BJ (cell line): ENCODE data around the gene DTHD1. TPM values are rescaled to one million over a fixed set of nuclear protein-coding genes. Genes with fewer than 3 reads are reported as not detected.

ENCODE experiments used
- CTCF ChIA-PET: fragments of 350-600 bp; formaldehyde crosslinking; extraction: SDS; loops from one replicate; lab custom pipeline; 2021; ENCODE audit warnings: antibody characterized with exemption, inconsistent platforms; lab: Yijun Ruan, JAX
- POLR2A ChIA-PET: fragments of 300-600 bp; sonication (Branson Sonifier 250); formaldehyde crosslinking; extraction: SDS; loops from one replicate; lab custom pipeline; 2021; ENCODE audit warnings: antibody characterized with exemption; lab: Charles Lee
- DNase-seq: peaks from one replicate; pipeline ENCODE4 v3.0.0-alpha.2; 2011; ENCODE audit warnings: low read depth
- H3K27me3 ChIP-seq: 2 replicates; pipeline ENCODE4 v1.6.0; 2011; ENCODE audit warnings: low read length; ENCODE audit not compliant: control insufficient read depth, insufficient read depth
- H3K36me3 ChIP-seq: 2 replicates; pipeline ENCODE4 v1.5.1; 2011; ENCODE audit warnings: low read length; ENCODE audit not compliant: control insufficient read depth, insufficient read depth
- H3K4me3 ChIP-seq: 2 replicates; pipeline ENCODE4 v1.5.1; 2011; ENCODE audit warnings: low read depth, mild to moderate bottlenecking, control low read depth, low read length
- polyA plus RNA-seq: library from polyadenylated mRNA; depleted of rRNA; stranded (reverse); fragments of >200 nt; gene quantifications from 2 replicates; pipeline ENCODE4 v1.2.3, GENCODE V29; 2011
- TF ChIP-seq, protein P1 (sequence below): IDR thresholded peaks from 2 replicates; pipeline ENCODE4 v1.5.1; 2011; ENCODE audit warnings: low read depth, mild to moderate bottlenecking, control low read depth, inconsistent platforms, low read length, moderate library complexity; ENCODE audit not compliant: insufficient read depth

Gene DTHD1
- polyA plus RNA-seq, 1 experiment: not detected

DNA sequence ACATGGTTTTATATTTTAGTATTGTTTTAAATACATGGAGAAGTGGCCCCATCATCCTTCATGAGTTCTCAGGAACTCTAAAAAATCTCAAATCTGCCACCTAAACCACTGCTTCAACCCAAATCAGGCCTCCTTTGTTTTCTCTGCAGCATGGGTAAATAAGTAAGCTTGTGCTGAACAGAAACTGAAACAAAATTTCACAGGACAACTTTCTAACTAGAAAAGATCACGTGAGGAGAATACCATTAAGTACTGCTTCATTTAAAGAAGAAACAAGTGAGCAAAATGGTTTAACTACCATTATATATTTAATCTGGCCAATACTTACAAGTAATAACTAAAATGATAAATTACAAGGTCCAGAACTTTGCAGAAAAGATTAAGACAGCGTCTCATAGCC is 39.6 kb upstream of the DTHD1 start:
- POLR2A ChIA-PET: no interaction called here
- TF ChIP-seq, protein P1, sequence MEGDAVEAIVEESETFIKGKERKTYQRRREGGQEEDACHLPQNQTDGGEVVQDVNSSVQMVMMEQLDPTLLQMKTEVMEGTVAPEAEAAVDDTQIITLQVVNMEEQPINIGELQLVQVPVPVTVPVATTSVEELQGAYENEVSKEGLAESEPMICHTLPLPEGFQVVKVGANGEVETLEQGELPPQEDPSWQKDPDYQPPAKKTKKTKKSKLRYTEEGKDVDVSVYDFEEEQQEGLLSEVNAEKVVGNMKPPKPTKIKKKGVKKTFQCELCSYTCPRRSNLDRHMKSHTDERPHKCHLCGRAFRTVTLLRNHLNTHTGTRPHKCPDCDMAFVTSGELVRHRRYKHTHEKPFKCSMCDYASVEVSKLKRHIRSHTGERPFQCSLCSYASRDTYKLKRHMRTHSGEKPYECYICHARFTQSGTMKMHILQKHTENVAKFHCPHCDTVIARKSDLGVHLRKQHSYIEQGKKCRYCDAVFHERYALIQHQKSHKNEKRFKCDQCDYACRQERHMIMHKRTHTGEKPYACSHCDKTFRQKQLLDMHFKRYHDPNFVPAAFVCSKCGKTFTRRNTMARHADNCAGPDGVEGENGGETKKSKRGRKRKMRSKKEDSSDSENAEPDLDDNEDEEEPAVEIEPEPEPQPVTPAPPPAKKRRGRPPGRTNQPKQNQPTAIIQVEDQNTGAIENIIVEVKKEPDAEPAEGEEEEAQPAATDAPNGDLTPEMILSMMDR: no peak
- CTCF ChIA-PET: no interaction called here

DNA sequence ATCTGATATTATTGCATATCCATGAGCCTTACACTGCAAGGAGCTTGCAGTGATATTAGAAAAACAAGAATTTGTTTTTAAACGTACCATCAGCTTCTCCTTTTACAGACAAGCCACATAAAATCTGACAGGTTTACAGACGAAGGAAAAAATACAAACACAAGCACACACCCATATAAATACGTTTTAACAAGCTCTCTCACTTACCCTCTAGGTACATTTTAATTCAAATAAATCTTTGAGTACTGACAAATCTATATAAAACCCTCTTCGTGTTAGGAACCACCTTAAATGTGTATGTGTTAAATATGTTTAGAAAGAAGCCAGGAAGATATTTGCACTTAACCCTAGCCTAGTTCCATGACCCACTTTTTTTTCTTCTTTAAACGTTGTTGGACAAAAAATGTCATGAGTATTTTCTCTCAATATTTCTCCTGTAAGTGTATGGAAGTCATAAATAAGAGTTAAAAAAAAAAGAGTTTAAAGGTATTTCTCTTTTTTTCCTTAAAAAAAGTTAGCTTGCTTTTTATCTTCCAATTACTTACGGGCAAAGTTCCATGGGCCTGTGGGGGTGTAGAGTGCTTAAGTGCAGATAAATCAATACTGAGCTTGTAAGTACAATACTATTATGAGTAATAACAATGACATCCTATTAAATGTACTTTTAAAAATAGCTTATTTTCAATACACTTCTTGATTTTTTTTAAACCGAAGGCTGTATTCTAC is 38.6 kb upstream of the DTHD1 start:
- Histone ChIP-seq H3K4me3 (no peak overlapping the region), H3K36me3 (no peaks in the 10 kb centered on the region), H3K27me3 (no peaks in the 10 kb centered on the region)
- DNase-seq: no peak
- CTCF ChIA-PET: no interaction called here
- TF ChIP-seq, protein P1: no peak
- POLR2A ChIA-PET: no interaction called here

More for the DNA sequence above, 39.6 kb upstream of the DTHD1 start:
- no peak for DNase-seq
- Histone ChIP-seq H3K36me3 (no peaks in the 10 kb centered on the region), H3K4me3 (no peak overlapping the region), H3K27me3 (no peaks in the 10 kb centered on the region)

DNA sequence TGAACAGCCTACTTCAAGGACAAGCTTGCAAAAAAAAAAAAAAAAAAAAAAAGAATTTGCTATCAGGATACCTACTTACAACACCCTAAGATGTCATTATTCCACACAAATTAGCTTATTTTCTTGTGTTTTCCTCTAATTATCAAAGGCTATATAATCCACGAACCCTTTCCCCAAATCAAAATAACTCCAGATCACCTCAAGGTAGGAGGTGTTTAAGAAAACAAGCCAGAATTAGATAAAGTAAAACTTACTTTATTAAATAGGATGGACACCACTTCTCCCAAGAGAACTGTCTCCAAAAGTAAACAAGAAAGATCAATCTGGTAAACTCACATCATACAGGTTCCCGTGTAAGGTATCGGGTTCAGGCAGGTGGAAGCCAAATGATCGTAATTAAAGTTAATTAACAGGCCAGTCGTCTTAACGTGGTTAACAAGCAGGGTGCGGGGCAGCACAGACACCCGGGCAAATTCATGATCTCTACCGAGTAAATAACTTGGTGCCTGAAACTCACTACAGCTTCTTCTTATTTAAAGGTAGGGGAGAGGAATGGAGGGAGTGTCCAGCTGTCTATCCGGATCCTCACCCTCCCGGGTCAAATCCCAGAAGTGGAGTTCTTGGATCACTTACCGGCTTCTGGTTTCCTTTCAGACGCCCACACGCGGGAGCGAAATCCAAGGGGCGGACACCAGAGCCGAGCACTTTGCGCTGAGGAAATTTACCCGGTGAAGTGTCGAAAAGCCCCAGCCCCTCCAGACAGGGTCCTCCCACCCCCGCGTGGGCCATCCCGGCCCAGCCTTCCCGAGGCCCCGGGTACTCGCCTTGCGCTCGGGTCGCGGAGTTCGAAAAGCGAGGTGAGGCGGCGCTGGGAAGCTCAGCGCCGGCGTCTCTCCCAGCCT is 37.8 kb upstream of the DTHD1 start:
- TF ChIP-seq, protein P1: no peak
- ChIA-PET POLR2A (no interaction called here), CTCF (no interaction called here)
- Histone ChIP-seq H3K36me3 (no peaks in the 10 kb centered on the region), H3K27me3 (no peaks in the 10 kb centered on the region), H3K4me3 (peak overlapping the region; percentile 18)
- DNase-seq: no peak

DNA sequence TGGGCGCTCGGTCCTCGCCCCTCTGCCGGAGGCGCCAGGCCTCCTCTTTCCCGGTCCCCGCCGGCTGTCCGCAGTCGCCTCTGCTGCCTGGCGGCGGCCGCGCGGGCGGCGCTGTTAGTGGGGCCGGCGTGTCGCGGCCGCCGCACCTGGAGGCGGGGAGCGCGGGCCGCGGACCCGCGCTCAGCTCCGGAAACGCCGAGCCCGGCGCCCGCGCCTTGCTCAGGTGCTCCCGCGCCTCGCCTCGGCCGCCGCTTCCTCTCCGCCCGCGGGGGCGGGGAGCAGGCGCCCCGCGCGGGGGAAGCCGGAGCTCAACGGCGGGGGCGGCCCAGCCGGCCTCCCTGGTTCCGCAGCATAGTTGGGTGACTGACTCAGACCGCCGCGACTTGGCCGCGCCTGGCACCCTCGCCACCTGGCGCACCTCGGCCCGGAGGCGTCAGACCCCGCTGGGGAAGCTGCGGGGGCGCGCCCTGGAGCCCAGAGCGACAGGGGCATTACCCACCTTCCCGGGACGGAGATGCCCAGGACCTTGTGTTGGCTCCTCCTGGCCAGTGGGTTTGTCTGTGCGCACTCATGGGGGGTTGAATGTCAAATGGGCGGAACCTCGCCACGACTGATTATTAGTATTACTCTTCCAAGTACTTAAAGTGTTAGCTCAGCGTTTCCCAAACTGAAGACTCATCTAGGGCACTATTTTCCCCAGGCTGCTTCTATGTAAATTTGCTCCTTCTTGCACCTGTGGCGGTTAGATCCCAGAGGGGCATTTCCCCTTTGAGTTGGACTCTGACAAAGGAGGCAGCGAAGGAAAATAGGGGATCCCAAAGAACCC is 36.9 kb upstream of the DTHD1 start, which contains the start of gene ARAP2:
ARAP2 (minus strand) TSS at position 258 of the 826 bp plus-strand sequence. CDS start 15,028 bp downstream, outside the sequence.
- TF ChIP-seq, protein P1: no peak
- H3K36me3 ChIP-seq: no peaks in the 10 kb centered on the region
- H3K4me3 ChIP-seq: peak within 1 kb of the TSS; percentile 18
- H3K27me3 ChIP-seq: no peaks in the 10 kb centered on the region
- POLR2A ChIA-PET: no interaction called here
- CTCF ChIA-PET: interaction anchor here (1.3 kb wide), 1 partner anchor 9 kb away, joined by 3 read pairs; no protein-coding TSS in a partner anchor
- no peak for DNase-seq
